H7 (cell line): ENCODE results near the gene GUCA1C. TPM values are rescaled to one million over a fixed set of nuclear protein-coding genes. Genes with fewer than 3 reads are reported as not detected.

ENCODE experiments used
- DNase-seq: peaks from one replicate; pipeline ENCODE4 v3.0.0; 2012
- H3K27me3 ChIP-seq: 2 replicates; pipeline ENCODE4 v1.6.0; 2011; ENCODE audit warnings: mild to moderate bottlenecking, low read length; ENCODE audit not compliant: control insufficient read depth, insufficient read depth
- H3K36me3 ChIP-seq: replicated peaks from 2 replicates; pipeline ENCODE4 v1.5.1; 2011; ENCODE audit warnings: low read length; ENCODE audit not compliant: control insufficient read depth, insufficient read depth
- H3K4me3 ChIP-seq: 2 replicates; pipeline ENCODE4 v1.5.1; 2011; ENCODE audit warnings: low read depth, mild to moderate bottlenecking, control low read depth, low read length, moderate library complexity; ENCODE audit not compliant: insufficient read depth
- total RNA-seq: library from RNA; depleted of rRNA; stranded (reverse); fragments of >200 nt; shearing (Covaris generic); gene quantifications from 2 replicates; pipeline ENCODE4 v1.2.3, GENCODE V29; 2014

The GUCA1C gene
- total RNA-seq, 1 experiment from 2014 or later = not detected

DNA sequence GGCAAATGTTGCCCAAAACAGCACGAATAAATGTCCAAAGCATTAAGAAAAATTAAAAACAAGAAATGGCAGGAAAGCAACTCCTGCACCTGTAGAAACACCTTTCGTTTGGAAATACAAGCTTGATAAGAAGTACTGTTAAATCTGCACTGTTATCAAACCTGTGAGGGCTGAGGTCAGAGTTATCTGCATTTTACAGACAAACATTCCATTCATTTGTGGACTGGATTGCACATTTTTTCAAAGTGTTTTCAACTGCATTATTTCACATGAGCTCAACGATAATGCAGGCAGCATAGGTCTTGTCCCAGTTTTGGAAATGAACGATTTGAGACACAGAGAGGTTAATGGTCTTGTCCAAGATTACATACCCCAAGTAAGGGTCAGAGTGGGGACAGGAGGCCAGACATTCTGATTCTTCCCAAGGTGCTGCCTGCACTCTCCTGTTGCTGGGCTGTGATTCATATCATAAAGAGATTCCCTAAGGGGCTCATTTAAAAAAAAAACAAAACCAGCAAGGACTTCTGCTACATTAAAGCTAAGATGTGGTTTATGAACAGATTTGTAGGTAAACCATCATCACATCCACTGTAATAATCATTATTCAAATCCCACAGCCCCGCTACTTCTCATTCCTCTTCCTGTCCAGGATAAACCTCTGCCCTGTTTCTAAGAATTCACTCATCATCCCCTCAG lies 13.0 kb downstream of the GUCA1C start:
- H3K27me3 ChIP-seq = no peaks in the 10 kb centered on the region
- no peak overlapping the region for H3K4me3 ChIP-seq
- no peaks in the 10 kb centered on the region for H3K36me3 ChIP-seq

DNA sequence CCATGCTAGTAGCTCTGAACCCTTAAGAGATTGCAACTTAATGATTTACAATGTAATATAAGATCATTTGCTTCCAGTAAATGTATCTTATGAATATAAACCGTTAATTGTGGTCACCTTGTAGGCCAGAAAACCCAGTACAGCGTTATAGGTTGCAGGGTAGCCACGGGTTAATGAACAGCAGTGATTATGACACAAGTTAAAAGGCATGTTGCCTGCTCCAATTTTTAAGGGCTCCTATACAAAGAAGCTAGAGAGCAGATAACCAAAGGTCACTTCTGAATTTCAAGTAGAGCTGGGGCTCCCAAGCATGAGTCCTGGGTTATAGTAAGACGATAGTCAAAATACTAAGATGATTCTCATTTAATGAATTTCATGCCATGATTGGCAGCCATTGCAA lies 13.5 kb downstream of the GUCA1C start:
- H3K27me3 ChIP-seq = no peaks in the 10 kb centered on the region
- H3K36me3 ChIP-seq = no peaks in the 10 kb centered on the region
- H3K4me3 ChIP-seq = no peak overlapping the region
- no peak for DNase-seq

More for the DNA sequence above, 13.0 kb downstream of the GUCA1C start:
- no peak for DNase-seq

DNA sequence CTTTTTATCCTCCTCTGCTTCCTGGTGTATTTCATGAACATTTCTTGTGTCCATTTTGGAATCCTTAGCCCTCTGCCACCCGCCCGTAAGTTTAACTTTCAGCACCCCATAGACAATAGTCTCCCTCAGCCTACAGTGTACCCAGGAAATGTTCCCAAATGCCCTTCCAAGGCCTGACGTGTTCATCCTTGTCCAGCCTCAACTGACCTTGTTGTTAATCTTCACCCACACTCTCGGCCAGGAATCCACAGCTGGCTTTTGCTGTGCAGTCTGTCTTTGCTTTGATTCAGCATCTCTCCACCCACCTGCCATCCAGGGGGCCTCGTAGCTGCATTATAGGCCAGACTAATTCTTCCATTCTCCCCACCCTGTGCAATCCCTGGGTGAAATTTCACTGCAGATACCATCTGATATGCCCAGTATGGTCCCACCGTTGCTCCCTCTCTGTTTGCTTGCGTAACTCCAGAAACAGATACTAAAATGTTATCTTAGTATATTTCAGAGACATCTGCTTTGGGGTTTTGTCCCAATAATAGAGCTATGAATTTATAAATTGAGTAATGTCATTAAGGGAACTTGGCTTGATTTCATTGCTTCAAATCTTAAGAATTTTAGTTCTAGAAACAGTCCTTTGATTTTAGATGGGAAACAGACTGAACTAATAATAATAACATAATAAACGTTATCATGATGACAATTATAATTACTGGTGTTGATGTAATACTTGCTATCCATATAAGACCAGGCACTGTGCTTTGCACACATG lies 16.6 kb downstream of the GUCA1C start:
- no peak overlapping the region for H3K4me3 ChIP-seq
- DNase-seq = no peak
- no peaks in the 10 kb centered on the region for H3K36me3 ChIP-seq
- no peaks in the 10 kb centered on the region for H3K27me3 ChIP-seq

DNA sequence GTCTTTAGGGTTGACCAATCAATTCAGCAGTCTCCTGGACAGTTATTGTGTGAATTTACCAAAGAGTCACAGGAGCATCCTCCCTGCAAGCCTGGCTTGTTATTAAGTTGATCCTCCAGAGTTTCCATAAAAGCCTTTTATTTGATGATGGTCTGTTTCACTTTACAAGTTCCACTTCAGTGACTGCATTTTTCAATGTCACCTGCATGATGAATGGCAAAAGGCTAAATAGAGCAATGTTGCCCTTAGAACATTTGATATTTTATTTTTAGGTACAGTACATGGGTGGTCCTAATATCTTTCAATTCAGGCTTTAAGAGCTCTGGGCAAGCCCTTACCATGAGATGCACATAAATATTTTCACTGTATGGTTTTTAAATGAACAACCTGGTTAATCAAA lies 22.6 kb downstream of the GUCA1C start:
- no peak for DNase-seq
- Histone ChIP-seq H3K4me3 (no peak overlapping the region), H3K36me3 (no peaks in the 10 kb centered on the region), H3K27me3 (no peaks in the 10 kb centered on the region)

DNA sequence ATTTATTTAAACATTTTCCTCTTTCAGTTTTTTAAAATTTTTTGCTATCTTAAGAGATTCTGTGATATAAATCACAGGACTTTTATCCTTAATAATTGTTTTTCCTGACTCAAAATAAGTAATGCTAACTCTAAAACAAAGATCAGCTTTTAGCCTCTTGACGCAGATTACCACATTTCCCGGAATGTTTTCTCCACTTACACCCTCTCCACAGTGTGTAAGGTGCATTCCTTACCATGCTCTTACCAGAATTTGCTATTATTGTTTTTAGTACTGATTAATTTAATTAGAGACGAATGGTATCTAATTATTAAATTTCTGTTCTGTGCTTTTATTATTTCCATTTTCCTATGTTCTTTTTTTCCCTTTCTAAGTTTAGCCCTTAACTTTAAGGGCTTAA lies 34.8 kb downstream of the GUCA1C start:
- no peak for DNase-seq
- no peaks in the 10 kb centered on the region for H3K27me3 ChIP-seq
- H3K36me3 ChIP-seq = no peaks in the 10 kb centered on the region
- H3K4me3 ChIP-seq = no peak overlapping the region

DNA sequence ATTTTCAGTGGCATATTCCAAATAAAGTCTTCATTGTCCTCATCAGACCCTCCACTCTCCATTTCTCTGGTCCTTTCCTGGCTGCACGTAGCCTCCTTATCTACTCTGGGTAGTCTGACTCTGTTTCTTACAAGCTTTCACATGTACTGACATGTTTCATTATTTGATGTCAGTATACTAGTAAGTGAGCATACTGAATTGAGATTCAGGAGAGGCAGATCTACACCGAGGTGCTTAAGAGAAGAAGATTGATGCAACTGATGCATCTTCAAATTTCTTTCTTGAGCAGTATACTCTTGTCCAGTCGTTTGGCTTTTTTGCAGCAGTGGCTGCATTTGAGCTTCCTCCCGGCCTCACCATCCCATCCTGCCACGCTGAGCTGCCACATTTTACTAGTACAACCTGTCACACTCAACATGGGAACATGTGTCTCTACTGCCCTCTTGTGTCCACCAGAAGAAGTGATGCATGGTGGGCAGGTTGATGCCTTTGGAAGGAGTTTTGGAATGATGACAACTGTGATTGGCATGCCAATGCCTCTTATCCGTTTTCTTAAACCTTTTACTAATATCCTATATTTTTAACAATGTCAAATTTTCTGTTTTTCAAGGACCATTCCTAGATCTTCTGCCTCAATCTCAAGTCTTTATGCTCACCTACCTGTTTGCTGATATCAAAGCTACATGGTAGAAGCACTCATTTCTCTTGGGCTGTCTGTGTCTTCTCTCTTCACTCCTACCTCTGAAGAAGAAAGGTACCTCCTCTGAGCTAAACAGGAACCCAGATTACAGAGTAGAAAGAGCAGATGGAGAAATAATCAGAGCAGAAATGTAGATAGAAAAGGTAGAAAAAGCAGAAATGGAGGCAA lies 38.7 kb downstream of the GUCA1C start:
- Histone ChIP-seq H3K27me3 (no peaks in the 10 kb centered on the region), H3K4me3 (no peak overlapping the region), H3K36me3 (no peaks in the 10 kb centered on the region)
- peak; percentile 72 for DNase-seq

DNA sequence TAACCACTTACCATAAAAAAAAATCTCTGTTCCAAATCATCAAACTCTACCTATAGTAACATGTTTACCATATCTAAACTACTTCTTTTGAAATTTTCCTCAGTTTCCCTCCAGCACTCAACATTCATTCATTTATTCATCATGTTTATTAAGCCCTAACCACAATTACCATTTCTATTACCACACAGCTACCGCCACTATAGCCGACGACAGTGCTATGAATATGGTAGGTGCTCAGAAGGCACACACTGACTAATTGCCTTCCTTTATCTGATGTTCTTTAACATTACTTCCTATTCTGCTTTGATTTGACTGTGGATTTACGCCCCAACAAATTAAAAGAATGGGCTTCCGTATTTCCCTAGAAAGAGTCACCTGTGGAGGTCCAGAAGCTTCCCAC lies 43.9 kb downstream of the GUCA1C start:
- Histone ChIP-seq H3K4me3 (no peak overlapping the region), H3K36me3 (no peaks in the 10 kb centered on the region), H3K27me3 (no peaks in the 10 kb centered on the region)
- no peak for DNase-seq

DNA sequence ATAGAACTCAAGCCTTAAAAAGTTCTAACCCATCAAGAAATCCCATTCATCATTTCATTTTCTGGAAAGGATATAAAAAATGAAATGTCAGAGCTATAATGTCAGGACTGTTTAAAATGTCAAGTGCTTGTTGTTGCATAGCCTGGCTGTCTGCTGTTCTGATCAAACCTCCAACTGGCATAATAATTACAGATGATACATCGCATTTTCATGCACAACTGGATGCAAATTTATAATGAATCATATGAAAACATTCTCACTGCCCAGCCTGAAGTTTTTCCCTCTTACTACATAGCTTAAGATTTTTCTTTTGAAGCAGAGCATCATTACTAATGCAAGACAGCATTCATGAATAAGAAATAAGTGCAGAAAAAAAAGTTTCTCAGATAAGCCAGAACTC lies 46.5 kb downstream of the GUCA1C start:
- Histone ChIP-seq H3K36me3 (no peaks in the 10 kb centered on the region), H3K27me3 (no peaks in the 10 kb centered on the region), H3K4me3 (no peak overlapping the region)
- DNase-seq = no peak

DNA sequence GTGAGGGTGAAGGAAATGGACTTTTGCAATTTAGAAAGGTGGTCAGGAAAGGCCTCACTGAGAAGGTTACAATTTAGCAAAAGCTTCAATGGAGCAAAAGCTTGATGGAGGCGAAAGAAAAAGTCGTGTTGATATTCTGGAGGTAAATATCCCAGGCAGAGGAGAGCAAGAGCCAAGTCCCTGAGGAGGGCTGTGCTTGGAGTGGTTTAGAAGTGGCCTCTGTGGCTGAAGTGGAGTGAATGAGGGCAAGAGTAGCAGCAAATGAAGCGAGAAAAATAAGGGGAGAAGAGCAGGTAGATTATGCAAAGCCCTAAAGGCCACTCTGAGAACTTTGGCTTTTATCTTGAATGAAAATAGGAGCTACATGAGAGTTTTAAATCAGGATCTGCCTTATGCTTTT lies 54.1 kb downstream of the GUCA1C start:
- Histone ChIP-seq H3K27me3 (no peaks in the 10 kb centered on the region), H3K4me3 (no peak overlapping the region), H3K36me3 (no peaks in the 10 kb centered on the region)
- DNase-seq = no peak

DNA sequence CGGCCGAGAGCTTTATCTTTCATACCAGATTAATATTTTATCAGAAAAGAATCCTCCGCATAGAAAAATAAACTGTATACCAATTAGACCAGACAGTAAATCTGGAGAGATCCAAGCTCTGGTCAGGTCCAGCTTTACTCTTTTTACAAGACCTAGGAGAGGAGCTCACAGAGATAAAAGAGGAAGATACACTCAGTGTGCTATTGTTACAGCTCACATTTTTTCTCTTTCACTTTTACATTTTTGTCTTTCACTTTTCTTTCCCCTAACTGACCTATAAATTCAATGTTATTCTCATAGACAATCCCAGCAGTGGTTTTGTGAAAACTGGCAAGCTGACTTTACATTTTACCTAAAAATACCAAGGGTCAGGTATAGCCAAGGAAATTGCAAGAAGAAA lies 55.8 kb downstream of the GUCA1C start:
- DNase-seq = no peak
- Histone ChIP-seq H3K27me3 (no peaks in the 10 kb centered on the region), H3K4me3 (no peak overlapping the region), H3K36me3 (no peaks in the 10 kb centered on the region)

DNA sequence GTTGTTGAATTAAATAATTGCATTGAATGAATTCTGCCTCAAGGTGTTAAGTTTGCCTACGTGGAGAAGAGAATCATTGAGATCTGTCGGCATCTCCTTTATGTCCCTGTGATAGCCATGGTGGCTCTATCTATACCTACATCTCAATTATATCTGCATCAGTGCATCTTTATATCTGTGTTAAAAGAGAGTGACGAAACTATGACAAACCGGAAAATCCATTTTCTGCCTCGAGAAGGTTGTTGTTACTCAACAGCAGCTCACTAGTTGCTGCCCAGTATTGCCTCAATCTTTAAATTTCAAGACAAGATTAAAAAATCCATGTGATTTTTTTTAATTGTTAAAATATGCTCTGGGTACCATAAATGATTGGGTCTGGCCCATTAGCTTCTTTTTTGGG lies 58.7 kb downstream of the GUCA1C start:
- DNase-seq = no peak
- no peaks in the 10 kb centered on the region for H3K27me3 ChIP-seq
- no peak overlapping the region for H3K4me3 ChIP-seq
- no peaks in the 10 kb centered on the region for H3K36me3 ChIP-seq

DNA sequence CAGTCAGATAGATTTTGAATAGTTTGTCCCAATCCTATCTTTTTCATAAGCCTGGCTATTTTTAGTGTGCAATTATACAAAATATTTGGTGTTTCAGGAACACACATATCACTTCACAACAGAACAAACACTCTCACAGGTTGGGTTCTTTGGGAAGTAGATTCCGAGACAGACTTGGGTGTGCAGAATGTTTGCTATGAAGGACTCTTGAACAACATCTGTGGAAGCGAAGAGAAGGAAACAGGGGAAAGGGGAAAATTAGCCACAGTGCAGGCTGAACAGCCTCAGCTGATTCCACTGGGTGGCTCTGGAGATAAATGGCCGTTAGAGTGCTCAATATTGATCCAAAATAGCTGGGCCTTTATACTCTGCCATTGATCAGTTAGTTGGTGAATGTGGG lies 61.8 kb downstream of the GUCA1C start:
- Histone ChIP-seq H3K27me3 (no peaks in the 10 kb centered on the region), H3K36me3 (no peaks in the 10 kb centered on the region), H3K4me3 (no peak overlapping the region)
- no peak for DNase-seq

DNA sequence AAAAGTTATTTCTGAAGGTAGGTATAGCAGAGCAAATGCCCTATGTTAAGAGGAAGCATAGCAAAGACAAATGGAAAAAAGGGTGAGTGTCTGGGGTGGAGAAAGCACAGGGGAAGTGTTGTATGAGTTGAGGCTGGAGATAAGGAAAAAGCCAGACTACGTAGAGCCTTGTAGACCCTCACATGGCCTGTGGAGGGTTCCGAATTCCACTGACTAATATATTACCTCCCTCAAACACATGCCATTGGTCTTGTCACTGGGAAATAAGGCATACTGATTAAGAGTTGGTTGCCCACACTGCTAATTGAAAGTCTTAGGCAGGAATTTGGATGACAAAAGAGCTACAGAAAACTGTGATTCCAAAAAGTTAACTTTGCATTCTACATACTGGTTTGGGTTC lies 65.9 kb downstream of the GUCA1C start:
- Histone ChIP-seq H3K4me3 (no peak overlapping the region), H3K36me3 (no peaks in the 10 kb centered on the region), H3K27me3 (no peaks in the 10 kb centered on the region)
- no peak for DNase-seq

DNA sequence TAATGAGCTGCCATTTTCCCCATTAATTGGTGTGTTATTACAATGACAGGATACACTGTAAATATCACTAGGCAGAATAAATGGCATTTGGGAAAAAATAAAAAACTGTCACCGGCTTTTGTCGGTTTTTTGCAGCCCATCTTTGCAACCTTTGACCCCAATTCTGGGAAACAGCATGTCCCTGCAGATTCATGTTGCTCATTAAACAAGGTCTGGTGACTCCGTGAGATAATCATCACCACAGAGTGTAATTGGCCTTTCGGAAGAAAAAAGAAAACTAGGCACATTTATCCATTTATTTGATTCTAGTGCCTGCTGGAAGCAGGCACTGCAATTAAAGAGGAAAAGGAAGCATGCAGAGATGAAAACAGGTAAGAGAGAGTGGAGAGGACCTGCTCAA lies 66.6 kb downstream of the GUCA1C start:
- no peaks in the 10 kb centered on the region for H3K36me3 ChIP-seq
- no peaks in the 10 kb centered on the region for H3K27me3 ChIP-seq

DNA sequence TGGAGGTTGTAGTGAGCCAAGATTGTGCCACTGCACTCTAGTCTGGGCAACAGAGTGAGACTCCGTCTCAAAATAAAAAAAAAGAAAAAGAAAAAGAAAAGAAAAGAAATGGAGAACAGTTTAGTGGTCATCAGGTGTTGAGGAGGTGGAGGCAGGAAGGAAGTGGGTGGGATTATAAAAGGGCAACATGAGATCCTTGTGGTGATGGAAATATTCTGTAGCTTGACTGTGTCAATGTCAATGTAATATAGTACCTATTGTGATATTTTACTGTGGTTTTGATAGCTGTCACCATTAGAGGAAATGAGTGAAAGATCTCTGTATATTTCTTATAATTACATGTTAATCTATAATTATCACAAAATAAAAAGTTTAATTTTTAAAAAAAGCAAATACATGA lies 70.3 kb downstream of the GUCA1C start:
- no peak for DNase-seq
- H3K4me3 ChIP-seq = no peak overlapping the region
- H3K36me3 ChIP-seq = no peaks in the 10 kb centered on the region

More for the DNA sequence above, 66.6 kb downstream of the GUCA1C start:
- no peak overlapping the region for H3K4me3 ChIP-seq
- no peak for DNase-seq

More for the DNA sequence above, 70.3 kb downstream of the GUCA1C start:
- no peaks in the 10 kb centered on the region for H3K27me3 ChIP-seq
